ENCODE data around the gene FAM180B. TPM values are rescaled to one million over a fixed set of nuclear protein-coding genes. Genes with fewer than 3 reads are reported as not detected.

The FAM180B gene
- total and polyA plus RNA-seq, 10 of the 15 experiments (the other 5 are each of a cell fraction or from before 2014, with no cell fraction given) = 0.04 to 0.34 TPM; not detected in 8

DNA sequence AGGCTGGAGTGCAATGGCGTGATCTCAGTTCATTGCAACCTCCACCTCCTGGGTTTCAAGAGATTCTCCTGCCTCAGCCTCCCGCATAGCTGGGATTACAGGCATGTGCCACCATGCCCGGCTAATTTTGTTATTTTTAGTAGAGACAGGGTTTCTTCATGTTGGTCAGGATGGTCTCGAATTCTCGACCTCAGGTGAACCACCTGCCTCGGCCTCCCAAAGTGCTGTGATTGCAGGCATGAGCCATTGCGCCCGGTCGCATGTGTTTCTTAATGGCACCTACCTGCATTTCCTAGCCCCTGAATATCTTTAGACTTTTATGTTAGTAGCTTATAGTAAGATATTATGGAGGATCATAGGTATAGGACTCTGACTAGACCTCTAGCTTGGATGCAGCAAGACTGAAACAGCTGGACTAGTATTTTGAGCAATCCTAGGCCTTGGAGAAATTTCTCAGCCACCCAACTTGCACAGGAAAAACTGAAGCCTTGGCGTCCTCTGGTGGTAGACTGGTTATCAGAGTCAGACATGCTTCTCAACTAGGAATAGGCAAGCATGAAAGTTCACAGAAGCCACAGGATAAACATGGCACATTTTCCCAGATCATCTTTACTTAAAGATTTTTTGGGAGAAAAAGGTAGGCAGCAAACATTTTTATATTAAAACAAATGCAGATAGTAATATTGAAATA is 30.4 kb downstream of the FAM180B start (continued):
- 0 out of 2 replicates have a peak, but pooled peaks have one; percentile 24 for TF ChIP-seq CREB1 (IDR thresholded peaks at IDR 0.05; ENCODE audit: low read depth)
- TF ChIP-seq RUNX3 (IDR thresholded peaks at IDR 0.05; ENCODE audit: low read length) = no peak
- peak; percentile 94 for TF ChIP-seq RAD21 (IDR thresholded peaks at IDR 0.05; ENCODE audit: insufficient read depth, low read depth, low read length)
- TF ChIP-seq BRCA1 (IDR thresholded peaks at IDR 0.05; ENCODE audit: low read depth, low read length) = no peak
- TF ChIP-seq, protein P1, sequence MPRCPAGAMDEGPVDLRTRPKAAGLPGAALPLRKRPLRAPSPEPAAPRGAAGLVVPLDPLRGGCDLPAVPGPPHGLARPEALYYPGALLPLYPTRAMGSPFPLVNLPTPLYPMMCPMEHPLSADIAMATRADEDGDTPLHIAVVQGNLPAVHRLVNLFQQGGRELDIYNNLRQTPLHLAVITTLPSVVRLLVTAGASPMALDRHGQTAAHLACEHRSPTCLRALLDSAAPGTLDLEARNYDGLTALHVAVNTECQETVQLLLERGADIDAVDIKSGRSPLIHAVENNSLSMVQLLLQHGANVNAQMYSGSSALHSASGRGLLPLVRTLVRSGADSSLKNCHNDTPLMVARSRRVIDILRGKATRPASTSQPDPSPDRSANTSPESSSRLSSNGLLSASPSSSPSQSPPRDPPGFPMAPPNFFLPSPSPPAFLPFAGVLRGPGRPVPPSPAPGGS (IDR thresholded peaks at IDR 0.05; ENCODE audit: borderline replicate concordance, insufficient read depth, low read depth, low read length, poor library complexity, severe bottlenecking) = no peak
- TF ChIP-seq MLLT1 (IDR thresholded peaks at IDR 0.05) = no peak
- peak; percentile 77 to 89 (median 77) for TF ChIP-seq CTCF (IDR thresholded peaks at IDR 0.05 in 2 of 3, conservative IDR thresholded peaks at IDR 0.05 in 1 of 3; ENCODE audit: control insufficient read depth in 2 of 3, extremely low read depth in 1 of 3, insufficient read depth in 1 of 3, low read depth in 3 of 3, low read length in 3 of 3)
- no peak for TF ChIP-seq NRF1 (conservative IDR thresholded peaks at IDR 0.05; ENCODE audit: low read depth, low read length)
- peak; percentile 59; the same call in 1 of the 2 replicates for TF ChIP-seq SMC3 (IDR thresholded peaks at IDR 0.05; ENCODE audit: borderline replicate concordance, low read length)
- TF ChIP-seq RCOR1 (conservative IDR thresholded peaks at IDR 0.05; ENCODE audit: low read depth, low read length) = no peak
- no peak for TF ChIP-seq TAF1 (IDR thresholded peaks at IDR 0.05; ENCODE audit: borderline replicate concordance, low read depth, low read length)
- TF ChIP-seq RBBP5 (conservative IDR thresholded peaks at IDR 0.05) = no peak
- TF ChIP-seq, protein P2, sequence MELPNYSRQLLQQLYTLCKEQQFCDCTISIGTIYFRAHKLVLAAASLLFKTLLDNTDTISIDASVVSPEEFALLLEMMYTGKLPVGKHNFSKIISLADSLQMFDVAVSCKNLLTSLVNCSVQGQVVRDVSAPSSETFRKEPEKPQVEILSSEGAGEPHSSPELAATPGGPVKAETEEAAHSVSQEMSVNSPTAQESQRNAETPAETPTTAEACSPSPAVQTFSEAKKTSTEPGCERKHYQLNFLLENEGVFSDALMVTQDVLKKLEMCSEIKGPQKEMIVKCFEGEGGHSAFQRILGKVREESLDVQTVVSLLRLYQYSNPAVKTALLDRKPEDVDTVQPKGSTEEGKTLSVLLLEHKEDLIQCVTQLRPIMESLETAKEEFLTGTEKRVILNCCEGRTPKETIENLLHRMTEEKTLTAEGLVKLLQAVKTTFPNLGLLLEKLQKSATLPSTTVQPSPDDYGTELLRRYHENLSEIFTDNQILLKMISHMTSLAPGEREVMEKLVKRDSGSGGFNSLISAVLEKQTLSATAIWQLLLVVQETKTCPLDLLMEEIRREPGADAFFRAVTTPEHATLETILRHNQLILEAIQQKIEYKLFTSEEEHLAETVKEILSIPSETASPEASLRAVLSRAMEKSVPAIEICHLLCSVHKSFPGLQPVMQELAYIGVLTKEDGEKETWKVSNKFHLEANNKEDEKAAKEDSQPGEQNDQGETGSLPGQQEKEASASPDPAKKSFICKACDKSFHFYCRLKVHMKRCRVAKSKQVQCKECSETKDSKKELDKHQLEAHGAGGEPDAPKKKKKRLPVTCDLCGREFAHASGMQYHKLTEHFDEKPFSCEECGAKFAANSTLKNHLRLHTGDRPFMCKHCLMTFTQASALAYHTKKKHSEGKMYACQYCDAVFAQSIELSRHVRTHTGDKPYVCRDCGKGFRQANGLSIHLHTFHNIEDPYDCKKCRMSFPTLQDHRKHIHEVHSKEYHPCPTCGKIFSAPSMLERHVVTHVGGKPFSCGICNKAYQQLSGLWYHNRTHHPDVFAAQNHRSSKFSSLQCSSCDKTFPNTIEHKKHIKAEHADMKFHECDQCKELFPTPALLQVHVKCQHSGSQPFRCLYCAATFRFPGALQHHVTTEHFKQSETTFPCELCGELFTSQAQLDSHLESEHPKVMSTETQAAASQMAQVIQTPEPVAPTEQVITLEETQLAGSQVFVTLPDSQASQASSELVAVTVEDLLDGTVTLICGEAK (IDR thresholded peaks at IDR 0.05; ENCODE audit: borderline replicate concordance) = no peak
- TF ChIP-seq, protein P3, sequence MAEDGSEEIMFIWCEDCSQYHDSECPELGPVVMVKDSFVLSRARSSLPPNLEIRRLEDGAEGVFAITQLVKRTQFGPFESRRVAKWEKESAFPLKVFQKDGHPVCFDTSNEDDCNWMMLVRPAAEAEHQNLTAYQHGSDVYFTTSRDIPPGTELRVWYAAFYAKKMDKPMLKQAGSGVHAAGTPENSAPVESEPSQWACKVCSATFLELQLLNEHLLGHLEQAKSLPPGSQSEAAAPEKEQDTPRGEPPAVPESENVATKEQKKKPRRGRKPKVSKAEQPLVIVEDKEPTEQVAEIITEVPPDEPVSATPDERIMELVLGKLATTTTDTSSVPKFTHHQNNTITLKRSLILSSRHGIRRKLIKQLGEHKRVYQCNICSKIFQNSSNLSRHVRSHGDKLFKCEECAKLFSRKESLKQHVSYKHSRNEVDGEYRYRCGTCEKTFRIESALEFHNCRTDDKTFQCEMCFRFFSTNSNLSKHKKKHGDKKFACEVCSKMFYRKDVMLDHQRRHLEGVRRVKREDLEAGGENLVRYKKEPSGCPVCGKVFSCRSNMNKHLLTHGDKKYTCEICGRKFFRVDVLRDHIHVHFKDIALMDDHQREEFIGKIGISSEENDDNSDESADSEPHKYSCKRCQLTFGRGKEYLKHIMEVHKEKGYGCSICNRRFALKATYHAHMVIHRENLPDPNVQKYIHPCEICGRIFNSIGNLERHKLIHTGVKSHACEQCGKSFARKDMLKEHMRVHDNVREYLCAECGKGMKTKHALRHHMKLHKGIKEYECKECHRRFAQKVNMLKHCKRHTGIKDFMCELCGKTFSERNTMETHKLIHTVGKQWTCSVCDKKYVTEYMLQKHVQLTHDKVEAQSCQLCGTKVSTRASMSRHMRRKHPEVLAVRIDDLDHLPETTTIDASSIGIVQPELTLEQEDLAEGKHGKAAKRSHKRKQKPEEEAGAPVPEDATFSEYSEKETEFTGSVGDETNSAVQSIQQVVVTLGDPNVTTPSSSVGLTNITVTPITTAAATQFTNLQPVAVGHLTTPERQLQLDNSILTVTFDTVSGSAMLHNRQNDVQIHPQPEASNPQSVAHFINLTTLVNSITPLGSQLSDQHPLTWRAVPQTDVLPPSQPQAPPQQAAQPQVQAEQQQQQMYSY (CRISPR knock-in tag; IDR thresholded peaks at IDR 0.05) = no peak

All from GM12878 (cell line).